Peyer's patch (tissue), 4 donors: ENCODE measurements around the gene AGAP3. TPM values are rescaled to one million over a fixed set of nuclear protein-coding genes. Genes with fewer than 3 reads are reported as not detected.

Experiments used
- DNase-seq, 3 donors: peaks; one replicate each; pipeline ENCODE4 v3.0.0-alpha.2; 2017 to 2019
- H3K27ac ChIP-seq, 4 donors: fragments of 200-600 bp; sonication (generic); one replicate each; pipeline ENCODE4 v1.5.1; 2016 to 2019
- H3K27me3 ChIP-seq, 2 donors: fragments of 200-600 bp; sonication (generic); one replicate each; pipeline ENCODE4 v1.5.1; 2019
- H3K36me3 ChIP-seq, 3 donors: fragments of 200-600 bp; sonication (generic); one replicate each; pipeline ENCODE4 v1.5.1; 2016 to 2019
- H3K4me1 ChIP-seq, 4 donors: fragments of 200-600 bp; sonication (generic); one replicate each; pipeline ENCODE4 v1.5.1; 2016 to 2019
- H3K4me3 ChIP-seq, 4 donors: fragments of 200-600 bp; sonication (generic); 1 replicate in 3 of 4; 2 replicates in 1 of 4; pipeline ENCODE4 v1.5.1; 2016 to 2019; ENCODE audit warnings: mild to moderate bottlenecking in 1 of 4
- H3K9me3 ChIP-seq, 4 donors: fragments of 200-600 bp; sonication (generic); one replicate each; pipeline ENCODE4 v1.5.1; 2016 to 2019; ENCODE audit warnings: mild to moderate bottlenecking in 1 of 4
- POLR2A ChIP-seq, 2 donors: fragments of 450-650 bp; IDR thresholded peaks; one replicate each; pipeline ENCODE4 v1.5.1; 2017; ENCODE audit warnings: antibody characterized with exemption in 2 of 2, mild to moderate bottlenecking in 2 of 2, moderate library complexity in 2 of 2
- total RNA-seq, 4 donors: library from RNA; depleted of rRNA; stranded (reverse); fragments of >200 nt; gene quantifications; one replicate each; pipeline ENCODE4 v1.1.0, GENCODE V29; 2016
- TF ChIP-seq, protein P1 (sequence below), 6 experiments: fragments of 450-650 bp in 4 of 6; fragments of 200-600 bp in 2 of 6; sonication (generic) in 1 of 6; IDR thresholded peaks; one replicate each; pipeline ENCODE4 v1.5.1; 2017 to 2019; ENCODE audit warnings: antibody characterized with exemption in 6 of 6, mild to moderate bottlenecking in 3 of 6, moderate library complexity in 1 of 6

The AGAP3 gene
- total RNA-seq, 4 donors from 2014 or later, result 91.6 to 123 (median 101) TPM

DNA sequence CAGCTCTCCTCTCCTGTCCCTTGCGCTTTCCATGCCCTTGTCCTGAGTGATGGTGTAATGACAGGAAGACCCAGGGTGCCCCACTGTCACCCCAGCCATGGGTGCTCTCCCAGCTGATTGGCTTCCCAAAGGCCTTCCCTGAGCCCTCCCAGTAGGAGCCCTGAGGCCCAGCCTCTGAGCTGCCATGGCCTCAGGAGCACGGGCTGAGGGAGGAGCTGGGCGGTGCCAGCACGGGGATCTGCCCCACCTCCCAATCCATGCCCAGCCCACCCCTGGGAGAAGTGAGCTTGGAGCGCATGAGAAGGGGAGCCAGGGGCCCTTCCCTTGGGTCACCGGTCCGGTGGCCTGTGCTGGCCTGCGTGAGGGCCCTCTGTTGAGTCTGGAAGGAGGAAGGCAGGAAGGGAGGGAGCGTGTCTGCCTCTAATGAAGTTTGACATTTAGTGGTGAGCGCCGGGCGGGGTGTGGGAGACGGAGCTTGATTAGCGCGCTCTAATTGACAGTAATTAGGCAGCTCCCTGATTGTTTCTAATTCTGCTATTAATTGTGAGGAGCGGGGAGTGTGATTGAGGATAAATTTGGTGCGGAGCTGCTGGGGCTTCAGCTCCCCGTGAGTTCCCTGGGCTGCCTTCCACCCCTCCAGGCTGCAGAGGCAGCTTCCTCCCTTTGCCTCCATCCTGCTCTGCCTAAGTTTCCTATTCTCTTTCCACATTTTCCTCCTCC is 53.0 kb downstream of the AGAP3 start:
- Histone ChIP-seq H3K27me3 (no peaks in the 10 kb centered on the region), H3K4me3 (no peak overlapping the region), H3K36me3 (peaks cover 0 to 73% (median 0%) of the 10 kb centered on the region in 3 donors), H3K27ac (no peak overlapping the region), H3K4me1 (no peaks in the 10 kb centered on the region), H3K9me3 (no peaks in the 10 kb centered on the region)
- DNase-seq, result peak in 1 of 3 donors; percentile 38
- no peak for TF ChIP-seq POLR2A (IDR thresholded peaks at IDR 0.05)
- TF ChIP-seq, protein P1, sequence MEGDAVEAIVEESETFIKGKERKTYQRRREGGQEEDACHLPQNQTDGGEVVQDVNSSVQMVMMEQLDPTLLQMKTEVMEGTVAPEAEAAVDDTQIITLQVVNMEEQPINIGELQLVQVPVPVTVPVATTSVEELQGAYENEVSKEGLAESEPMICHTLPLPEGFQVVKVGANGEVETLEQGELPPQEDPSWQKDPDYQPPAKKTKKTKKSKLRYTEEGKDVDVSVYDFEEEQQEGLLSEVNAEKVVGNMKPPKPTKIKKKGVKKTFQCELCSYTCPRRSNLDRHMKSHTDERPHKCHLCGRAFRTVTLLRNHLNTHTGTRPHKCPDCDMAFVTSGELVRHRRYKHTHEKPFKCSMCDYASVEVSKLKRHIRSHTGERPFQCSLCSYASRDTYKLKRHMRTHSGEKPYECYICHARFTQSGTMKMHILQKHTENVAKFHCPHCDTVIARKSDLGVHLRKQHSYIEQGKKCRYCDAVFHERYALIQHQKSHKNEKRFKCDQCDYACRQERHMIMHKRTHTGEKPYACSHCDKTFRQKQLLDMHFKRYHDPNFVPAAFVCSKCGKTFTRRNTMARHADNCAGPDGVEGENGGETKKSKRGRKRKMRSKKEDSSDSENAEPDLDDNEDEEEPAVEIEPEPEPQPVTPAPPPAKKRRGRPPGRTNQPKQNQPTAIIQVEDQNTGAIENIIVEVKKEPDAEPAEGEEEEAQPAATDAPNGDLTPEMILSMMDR (IDR thresholded peaks at IDR 0.05), result no peak

DNA sequence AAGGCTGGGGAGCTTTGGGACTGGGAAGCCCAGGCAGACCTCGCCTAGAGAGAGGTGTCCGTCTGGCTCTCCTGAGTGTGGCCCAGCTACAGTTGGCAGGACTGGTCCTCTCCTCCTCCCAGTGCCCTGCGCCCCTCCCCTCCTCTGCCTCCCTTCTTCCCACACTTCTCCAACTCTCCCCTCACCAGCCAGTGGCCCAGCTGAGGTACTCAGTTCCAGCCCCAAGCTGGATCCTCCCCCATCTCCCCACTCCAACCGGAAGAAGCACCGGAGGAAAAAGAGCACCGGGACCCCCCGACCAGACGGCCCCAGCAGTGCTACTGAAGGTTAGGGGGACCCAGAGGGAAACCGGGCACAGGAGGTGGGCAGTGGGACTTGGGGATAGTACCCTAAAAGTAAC is 53.5 kb downstream of the AGAP3 start:
- peaks cover 0 to 70% (median 0%) of the 10 kb centered on the region in 3 donors for H3K36me3 ChIP-seq
- H3K27me3 ChIP-seq, result no peaks in the 10 kb centered on the region
- TF ChIP-seq, protein P1 (IDR thresholded peaks at IDR 0.05), result no peak
- TF ChIP-seq POLR2A (IDR thresholded peaks at IDR 0.05), result no peak
- H3K9me3 ChIP-seq, result no peaks in the 10 kb centered on the region
- peak in 1 of 3 donors; percentile 39 for DNase-seq
- no peaks in the 10 kb centered on the region for H3K4me1 ChIP-seq
- no peak overlapping the region for H3K4me3 ChIP-seq
- no peak overlapping the region for H3K27ac ChIP-seq

- H3K9me3 ChIP-seq, result no peaks in the 10 kb centered on the region
- no peaks in the 10 kb centered on the region for H3K27me3 ChIP-seq
- peak in 1 of 3 donors; percentile 41 for DNase-seq
- H3K36me3 ChIP-seq, result peaks cover 0 to 60% (median 0%) of the 10 kb centered on the region in 3 donors
- H3K4me1 ChIP-seq, result no peaks in the 10 kb centered on the region
- no peak overlapping the region for H3K4me3 ChIP-seq
- TF ChIP-seq, protein P1 (IDR thresholded peaks at IDR 0.05), result no peak
- TF ChIP-seq POLR2A (IDR thresholded peaks at IDR 0.05), result no peak
- H3K27ac ChIP-seq, result no peak overlapping the region
Observed at GRCh38 chr7:151140826-151141225, 54.6 kb downstream of the AGAP3 start.

GRCh38 chr7:151141311-151141854 is 55.1 kb downstream of the AGAP3 start:
- Histone ChIP-seq H3K9me3 (no peaks in the 10 kb centered on the region), H3K4me3 (no peak overlapping the region), H3K36me3 (peaks cover 0 to 54% (median 0%) of the 10 kb centered on the region in 3 donors), H3K27ac (no peak overlapping the region), H3K27me3 (no peaks in the 10 kb centered on the region), H3K4me1 (no peaks in the 10 kb centered on the region)
- peak in 1 of 3 donors; percentile 31 for DNase-seq
- TF ChIP-seq, protein P1 (IDR thresholded peaks at IDR 0.05), result no peak
- no peak for TF ChIP-seq POLR2A (IDR thresholded peaks at IDR 0.05)

DNA sequence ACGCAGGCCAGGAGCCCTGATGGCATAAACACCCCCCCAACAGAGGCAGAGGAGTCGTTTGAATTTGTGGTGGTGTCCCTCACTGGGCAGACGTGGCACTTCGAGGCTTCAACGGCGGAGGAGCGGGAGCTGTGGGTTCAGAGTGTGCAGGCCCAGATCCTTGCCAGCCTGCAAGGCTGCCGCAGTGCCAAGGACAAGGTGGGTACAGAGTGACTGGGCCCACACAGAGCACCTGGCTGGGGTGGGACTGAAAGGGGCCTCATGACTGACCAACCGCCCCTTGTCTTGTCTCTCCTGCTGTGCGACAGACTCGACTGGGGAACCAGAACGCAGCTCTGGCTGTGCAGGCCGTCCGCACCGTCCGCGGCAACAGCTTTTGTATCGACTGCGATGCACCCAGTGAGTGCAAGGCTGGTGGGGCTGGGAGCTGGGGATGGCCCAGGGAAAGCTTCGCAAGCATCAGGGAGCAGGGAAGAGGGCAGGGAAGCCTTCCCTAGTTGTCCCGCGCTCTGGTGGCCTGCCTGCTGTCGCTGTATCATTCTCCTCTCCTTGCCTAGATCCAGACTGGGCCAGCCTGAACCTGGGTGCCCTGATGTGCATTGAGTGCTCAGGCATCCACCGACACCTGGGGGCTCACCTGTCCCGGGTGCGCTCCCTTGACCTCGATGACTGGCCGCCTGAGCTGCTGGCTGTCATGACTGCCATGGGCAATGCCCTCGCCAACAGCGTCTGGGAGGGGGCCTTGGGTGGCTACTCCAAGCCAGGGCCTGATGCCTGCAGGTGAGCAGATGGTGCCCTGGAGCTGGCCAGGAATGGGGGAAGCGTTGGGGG is 55.8 kb downstream of the AGAP3 start:
- Histone ChIP-seq H3K36me3 (peaks cover 0 to 54% (median 0%) of the 10 kb centered on the region in 3 donors), H3K27ac (no peak overlapping the region), H3K9me3 (no peaks in the 10 kb centered on the region), H3K4me1 (no peaks in the 10 kb centered on the region), H3K4me3 (no peak overlapping the region), H3K27me3 (no peaks in the 10 kb centered on the region)
- DNase-seq, result peak in 1 of 3 donors; percentile 42
- TF ChIP-seq, protein P1 (IDR thresholded peaks at IDR 0.05), result no peak
- TF ChIP-seq POLR2A (IDR thresholded peaks at IDR 0.05), result no peak
